Gastroesophageal sphincter (tissue), 4 donors: Measurements from ENCODE around the gene PAX5. TPM values are rescaled to one million over a fixed set of nuclear protein-coding genes. Genes with fewer than 3 reads are reported as not detected.

ENCODE experiments used
- ATAC-seq: fragments of 150-250 bp; one replicate; pipeline ENCODE4 v1.9.1; 2016; ENCODE audit warnings: mild to moderate bottlenecking, moderate library complexity
- H3K27ac ChIP-seq, 4 donors: fragments of 200-600 bp; sonication (generic) in 3 of 4; 1 replicate in 3 of 4; 2 replicates in 1 of 4; pipeline ENCODE4 v1.5.1; 2016 to 2019
- H3K27me3 ChIP-seq: fragments of 200-600 bp; sonication (generic); one replicate; pipeline ENCODE4 v1.5.1; 2019
- H3K36me3 ChIP-seq, 2 donors: fragments of 200-600 bp; sonication (generic); one replicate each; pipeline ENCODE4 v1.5.1; 2019; ENCODE audit warnings: control low read depth in 1 of 2
- H3K4me1 ChIP-seq, 3 donors: fragments of 200-600 bp; sonication (generic); 1 replicate in 2 of 3; 2 replicates in 1 of 3; pipeline ENCODE4 v1.5.1; 2016 to 2019; ENCODE audit warnings: control low read depth in 2 of 3
- H3K4me3 ChIP-seq, 2 donors: fragments of 200-600 bp; sonication (generic); one replicate each; pipeline ENCODE4 v1.5.1; 2019; ENCODE audit warnings: mild to moderate bottlenecking in 1 of 2, moderate library complexity in 1 of 2
- H3K9me3 ChIP-seq, 3 donors: fragments of 200-600 bp; sonication (generic); one replicate each; pipeline ENCODE4 v1.5.1; 2017 to 2019; ENCODE audit warnings: control low read depth in 2 of 3
- CTCF ChIP-seq, 4 experiments: fragments of 200-600 bp in 2 of 4; fragments of 450-650 bp in 2 of 4; sonication (generic) in 1 of 4; IDR thresholded peaks; one replicate each; pipeline ENCODE4 v1.5.1; 2017 to 2019; ENCODE audit warnings: antibody characterized with exemption in 4 of 4, mild to moderate bottlenecking in 2 of 4, moderate library complexity in 2 of 4
- EP300 ChIP-seq: sonication (generic); formaldehyde crosslinking; IDR thresholded peaks from one replicate; pipeline ENCODE4 v1.6.1; 2017; ENCODE audit warnings: antibody characterized with exemption, mild to moderate bottlenecking
- POLR2A ChIP-seq, 2 donors: fragments of 450-650 bp; IDR thresholded peaks; one replicate each; pipeline ENCODE4 v1.6.1; 2017; ENCODE audit warnings: antibody characterized with exemption in 2 of 2, mild to moderate bottlenecking in 2 of 2, moderate library complexity in 1 of 2
- POLR2AphosphoS5 ChIP-seq: sonication (generic); formaldehyde crosslinking; IDR thresholded peaks from one replicate; pipeline ENCODE4 v1.6.1; 2017; ENCODE audit warnings: antibody characterized with exemption
- WGBS, 2 donors: methylation state at CpG; one replicate each; pipeline ENCODE4 v1.1.5; 2018; ENCODE audit warnings: low coverage in 1 of 2; 5-methylcytosine and 5-hydroxymethylcytosine counted together
- total RNA-seq, 4 donors: library from RNA; depleted of rRNA; stranded (reverse); fragments of >200 nt; gene quantifications; one replicate each; pipeline ENCODE4 v1.1.0, GENCODE V29; 2016

PAX5 gene
- total RNA-seq, 4 donors from 2014 or later = under 0.01 TPM; not detected in 3

GRCh38 chr9:36853233-36853632, 180.8 kb downstream of the PAX5 start:
- 89% methylated on average over 1 of the region's 1 CpG; no CpG with 5 or more reads in 1 of the 2 donors for WGBS, 2 donors
- H3K4me1 ChIP-seq = no peaks in the 10 kb centered on the region
- H3K27ac ChIP-seq = no peak overlapping the region
- TF ChIP-seq POLR2AphosphoS5 = no peak
- no peak for TF ChIP-seq EP300
- no peak for TF ChIP-seq POLR2A (IDR thresholded peaks at IDR 0.05)
- TF ChIP-seq CTCF (IDR thresholded peaks at IDR 0.05) = no peak
- H3K4me3 ChIP-seq = no peak overlapping the region
- ATAC-seq = no peak
- H3K27me3 ChIP-seq = peaks cover 47% of the 10 kb centered on the region
- H3K9me3 ChIP-seq = no peaks in the 10 kb centered on the region
- H3K36me3 ChIP-seq = no peaks in the 10 kb centered on the region

GRCh38 chr9:36849943-36850342, 184.1 kb downstream of the PAX5 start:
- TF ChIP-seq EP300 (no peak), POLR2AphosphoS5 (no peak), CTCF (IDR thresholded peaks at IDR 0.05) (no peak)
- no peak overlapping the region for H3K27ac ChIP-seq
- 90 to 94% methylated on average over 2 to 6 of the region's 9 CpGs for WGBS, 2 donors
- no peak overlapping the region for H3K4me3 ChIP-seq
- ATAC-seq = no peak
- no peaks in the 10 kb centered on the region for H3K36me3 ChIP-seq
- H3K9me3 ChIP-seq = no peaks in the 10 kb centered on the region
- no peaks in the 10 kb centered on the region for H3K4me1 ChIP-seq
- peaks cover 38% of the 10 kb centered on the region for H3K27me3 ChIP-seq

GRCh38 chr9:36848946-36849345, 185.1 kb downstream of the PAX5 start:
- H3K4me3 ChIP-seq = no peak overlapping the region
- H3K36me3 ChIP-seq = no peaks in the 10 kb centered on the region
- H3K27me3 ChIP-seq = peaks cover 28% of the 10 kb centered on the region
- H3K9me3 ChIP-seq = no peaks in the 10 kb centered on the region
- 83 to 84% methylated on average over 5 of the region's 5 CpGs for WGBS, 2 donors
- no peak for ATAC-seq
- no peak overlapping the region for H3K27ac ChIP-seq
- TF ChIP-seq CTCF (IDR thresholded peaks at IDR 0.05) = no peak
- no peak for TF ChIP-seq POLR2A (IDR thresholded peaks at IDR 0.05)
- TF ChIP-seq EP300 = no peak
- TF ChIP-seq POLR2AphosphoS5 = no peak
- no peaks in the 10 kb centered on the region for H3K4me1 ChIP-seq

GRCh38 chr9:36847781-36848673, 186.0 kb downstream of the PAX5 start:
- no peak overlapping the region for H3K27ac ChIP-seq
- no peak overlapping the region for H3K4me3 ChIP-seq
- no peak for ATAC-seq
- H3K9me3 ChIP-seq = no peaks in the 10 kb centered on the region
- WGBS, 2 donors = 10% methylated on average over 2 of the region's 22 CpGs; no CpG with 5 or more reads in 1 of the 2 donors
- H3K36me3 ChIP-seq = no peaks in the 10 kb centered on the region
- TF ChIP-seq POLR2AphosphoS5 (no peak), EP300 (no peak), POLR2A (IDR thresholded peaks at IDR 0.05) (no peak), CTCF (IDR thresholded peaks at IDR 0.05) (no peak)
- peaks cover 24% of the 10 kb centered on the region for H3K27me3 ChIP-seq
- H3K4me1 ChIP-seq = no peaks in the 10 kb centered on the region

GRCh38 chr9:36846621-36847020, 187.4 kb downstream of the PAX5 start:
- H3K4me3 ChIP-seq = no peak overlapping the region
- H3K4me1 ChIP-seq = no peaks in the 10 kb centered on the region
- no peaks in the 10 kb centered on the region for H3K9me3 ChIP-seq
- TF ChIP-seq CTCF (IDR thresholded peaks at IDR 0.05) (no peak), POLR2AphosphoS5 (no peak), EP300 (no peak), POLR2A (IDR thresholded peaks at IDR 0.05) (no peak)
- no peak overlapping the region for H3K27ac ChIP-seq
- WGBS, 2 donors = 60% methylated on average over 2 of the region's 8 CpGs; no CpG with 5 or more reads in 1 of the 2 donors
- no peaks in the 10 kb centered on the region for H3K36me3 ChIP-seq
- no peak for ATAC-seq
- H3K27me3 ChIP-seq = peaks cover 17% of the 10 kb centered on the region
